Loucy (cell line): Measurements from ENCODE around the gene NRXN3.

ENCODE experiments used
- H2AFZ ChIP-seq: fragments of 200-600 bp; sonication (generic); 2 replicates; pipeline ENCODE4 v1.6.0; 2016; ENCODE audit warnings: antibody characterized with exemption, mild to moderate bottlenecking, low read length, moderate library complexity
- H3F3A ChIP-seq: fragments of 200-600 bp; 2 replicates; pipeline ENCODE4 v1.6.0; 2016; ENCODE audit warnings: antibody characterized with exemption, low read depth, mild to moderate bottlenecking
- H3K27me3 ChIP-seq: fragments of 200-600 bp; sonication (generic); 2 replicates; pipeline ENCODE4 v1.6.1; 2014; ENCODE audit warnings: low read length, mild to moderate bottlenecking; ENCODE audit not compliant: insufficient read depth, poor library complexity, severe bottlenecking
- H3K36me3 ChIP-seq: fragments of 200-600 bp; sonication (generic); 2 replicates; pipeline ENCODE4 v1.6.1; 2016; ENCODE audit warnings: low read length; ENCODE audit not compliant: insufficient read depth
- H3K4me1 ChIP-seq: fragments of 200-600 bp; sonication (generic); 2 replicates; pipeline ENCODE4 v1.5.1; 2014; ENCODE audit warnings: low read length, mild to moderate bottlenecking; ENCODE audit not compliant: insufficient read depth, poor library complexity, severe bottlenecking
- H3K4me2 ChIP-seq: fragments of 200-600 bp; sonication (generic); 2 replicates; pipeline ENCODE4 v1.6.0; 2014; ENCODE audit warnings: antibody characterized with exemption, low read length, low read depth, mild to moderate bottlenecking; ENCODE audit not compliant: poor library complexity, severe bottlenecking
- H3K4me3 ChIP-seq: fragments of 200-600 bp; sonication (generic); 2 replicates; pipeline ENCODE4 v1.5.1; 2014; ENCODE audit warnings: low read length, mild to moderate bottlenecking, mixed read lengths; ENCODE audit not compliant: poor library complexity, severe bottlenecking
- H3K79me2 ChIP-seq: fragments of 200-600 bp; sonication (generic); 2 replicates; pipeline ENCODE4 v1.6.1; 2014; ENCODE audit warnings: low read length; ENCODE audit not compliant: insufficient read depth
- H3K9ac ChIP-seq: fragments of 200-600 bp; sonication (generic); 2 replicates; pipeline ENCODE4 v1.6.0; 2014; ENCODE audit warnings: mild to moderate bottlenecking, low read depth, low read length, moderate library complexity; ENCODE audit not compliant: poor library complexity, severe bottlenecking
- H3K9me2 ChIP-seq: fragments of 200-600 bp; sonication (generic); replicated peaks from 2 replicates; pipeline ENCODE4 v1.6.1; 2016; ENCODE audit warnings: low read depth, low read length, mixed read lengths
- H3K9me3 ChIP-seq: fragments of 200-600 bp; sonication (generic); 2 replicates; pipeline ENCODE4 v1.6.1; 2014; ENCODE audit warnings: mild to moderate bottlenecking, antibody characterized with exemption, low read length, low read depth; ENCODE audit not compliant: insufficient read depth
- H4K20me1 ChIP-seq: fragments of 200-600 bp; sonication (generic); 2 replicates; pipeline ENCODE4 v1.6.0; 2014; ENCODE audit warnings: antibody characterized with exemption, low read length, mild to moderate bottlenecking; ENCODE audit not compliant: insufficient read depth, poor library complexity, severe bottlenecking
- CTCF ChIP-seq: fragments of 200-600 bp; sonication (generic); conservative IDR thresholded peaks from 2 replicates; pipeline ENCODE4 v1.5.1; 2014; ENCODE audit warnings: mild to moderate bottlenecking, antibody characterized with exemption, low read length
- EZH2phosphoT487 ChIP-seq: fragments of 200-600 bp; IDR thresholded peaks from 2 replicates; pipeline ENCODE4 v1.6.1; 2018; ENCODE audit warnings: antibody characterized with exemption, mild to moderate bottlenecking, moderate library complexity, borderline replicate concordance

NRXN3 gene

GRCh38 chr14:78455896-78456435 is 285.8 kb downstream of the NRXN3 start:
- Histone ChIP-seq H3F3A (no peaks in the 10 kb centered on the region), H3K79me2 (no peaks in the 10 kb centered on the region), H3K4me2 (no peak overlapping the region), H3K4me3 (no peak overlapping the region), H2AFZ (no peak overlapping the region), H3K9me3 (no peaks in the 10 kb centered on the region), H3K4me1 (no peaks in the 10 kb centered on the region), H3K27me3 (no peaks in the 10 kb centered on the region), H3K9me2 (no peaks in the 10 kb centered on the region), H4K20me1 (no peaks in the 10 kb centered on the region), H3K9ac (no peak overlapping the region), H3K36me3 (no peaks in the 10 kb centered on the region)
- TF ChIP-seq CTCF (no peak), EZH2phosphoT487 (no peak)

- Histone ChIP-seq H3K4me3 (no peak overlapping the region), H3K4me1 (no peaks in the 10 kb centered on the region), H4K20me1 (no peaks in the 10 kb centered on the region), H3K36me3 (no peaks in the 10 kb centered on the region), H3K4me2 (no peak overlapping the region), H3K9me3 (no peaks in the 10 kb centered on the region), H3F3A (no peaks in the 10 kb centered on the region), H3K9me2 (no peaks in the 10 kb centered on the region), H3K79me2 (no peaks in the 10 kb centered on the region), H3K9ac (no peak overlapping the region), H2AFZ (no peak overlapping the region), H3K27me3 (no peaks in the 10 kb centered on the region)
- TF ChIP-seq CTCF (no peak), EZH2phosphoT487 (no peak)
Measured at GRCh38 chr14:78469947-78470346, 299.8 kb downstream of the NRXN3 start.

GRCh38 chr14:78479127-78479780 is 309.1 kb downstream of the NRXN3 start:
- Histone ChIP-seq H3K4me3 (no peak overlapping the region), H3K9me2 (no peaks in the 10 kb centered on the region), H3K27me3 (no peaks in the 10 kb centered on the region)

More at GRCh38 chr14:78479127-78479780, 309.1 kb downstream of the NRXN3 start:
- Histone ChIP-seq H3K4me2 (no peak overlapping the region), H4K20me1 (no peaks in the 10 kb centered on the region), H3K79me2 (no peaks in the 10 kb centered on the region), H3K4me1 (no peaks in the 10 kb centered on the region), H3K36me3 (no peaks in the 10 kb centered on the region), H2AFZ (no peak overlapping the region), H3K9ac (no peak overlapping the region), H3K9me3 (no peaks in the 10 kb centered on the region), H3F3A (no peaks in the 10 kb centered on the region)
- no peak for TF ChIP-seq CTCF
